Suppressor macrophage treated with lipopolysaccharide for 1 hour (primary cell): ENCODE measurements around the gene INPP5B.
A peak's percentile ranks its signal among the peaks of the same experiment; 100 is the strongest.

ENCODE experiments used
- DNase-seq, 3 donors: peaks; one replicate each; pipeline ENCODE4 v3.0.0-alpha.2; 2020 to 2022

Gene INPP5B

GRCh38 chr1:37831109-37831508 is 115.7 kb downstream of the INPP5B start:
- no peak for DNase-seq

- no peak for DNase-seq
Measured at GRCh38 chr1:37828410-37829074, 118.3 kb downstream of the INPP5B start.

- peak; percentile 77 to 88 (median 84) for DNase-seq
Measured at GRCh38 chr1:37825506-37825905, 121.3 kb downstream of the INPP5B start.

- DNase-seq: no peak
Measured at GRCh38 chr1:37824001-37824400, 122.9 kb downstream of the INPP5B start.

GRCh38 chr1:37822906-37823815 is 123.7 kb downstream of the INPP5B start:
- peak; percentile 70 to 90 (median 90) for DNase-seq

GRCh38 chr1:37821481-37821880 is 125.4 kb downstream of the INPP5B start:
- DNase-seq: peak in 2 of 3 donors; percentile 44 to 67

GRCh38 chr1:37817481-37817880 is 129.4 kb downstream of the INPP5B start:
- DNase-seq: peak in 1 of 3 donors; percentile 31

GRCh38 chr1:37814252-37814651 is 132.6 kb downstream of the INPP5B start:
- DNase-seq: no peak

- peak; percentile 16 to 71 (median 57) for DNase-seq
Measured at GRCh38 chr1:37813529-37814145, 133.2 kb downstream of the INPP5B start.

- DNase-seq: peak; percentile 83 to 88 (median 86)
Measured at GRCh38 chr1:37811027-37811655, 135.7 kb downstream of the INPP5B start.
